Fibroblast of pulmonary artery (primary cell): Measurements from ENCODE around the gene RALB.
A peak's percentile ranks its signal among the peaks of the same experiment; 100 is the strongest.
"Not testable (repeated sequence)": the region's sequence is repeated elsewhere in the genome, so short reads cannot be mapped to it uniquely, and the experiment has no call there.

Source experiments
- DNase-seq: peaks from one replicate; pipeline ENCODE4 v3.0.0-alpha.2; 2010; ENCODE audit warnings: low read depth
- H3K4me3 ChIP-seq: replicated peaks from 2 replicates; pipeline ENCODE4 v1.5.1; 2011; ENCODE audit warnings: low read depth, mild to moderate bottlenecking, control low read depth, low read length, moderate library complexity
- CTCF ChIP-seq: IDR thresholded peaks from 2 replicates; pipeline ENCODE4 v1.5.1; 2011; ENCODE audit warnings: mild to moderate bottlenecking, control low read depth, low read length, inconsistent platforms; ENCODE audit errors: missing control alignments

The RALB gene

GRCh38 chr2:120255986-120256650, 3.5 kb downstream of the RALB start:
- no peak overlapping the region for H3K4me3 ChIP-seq
- DNase-seq = no peak
- TF ChIP-seq CTCF = no peak

GRCh38 chr2:120256651-120257000, 4.0 kb downstream of the RALB start:
- H3K4me3 ChIP-seq = no peak overlapping the region
- TF ChIP-seq CTCF = no peak
- no peak for DNase-seq

- TF ChIP-seq CTCF = no peak
- peak; percentile 41 for DNase-seq
- H3K4me3 ChIP-seq = no peak overlapping the region
These were observed 4.9 kb downstream of the RALB start for GRCh38 chr2:120257522-120257921.

- H3K4me3 ChIP-seq = no peak overlapping the region
- no peak for TF ChIP-seq CTCF
- no peak for DNase-seq
These were observed 5.5 kb downstream of the RALB start for GRCh38 chr2:120258196-120258595.

GRCh38 chr2:120259939-120260338, 7.3 kb downstream of the RALB start:
- not testable (repeated sequence) for DNase-seq, H3K4me3 ChIP-seq

- DNase-seq = no peak
- TF ChIP-seq CTCF = no peak
- H3K4me3 ChIP-seq = no peak overlapping the region
These were observed 8.1 kb downstream of the RALB start for GRCh38 chr2:120260736-120261135.

- no peak overlapping the region for H3K4me3 ChIP-seq
- DNase-seq = no peak
- TF ChIP-seq CTCF = no peak
These were observed 8.8 kb downstream of the RALB start for GRCh38 chr2:120261387-120262006.
